Cortex of kidney (tissue), 1 donor: ENCODE data around the gene CD59.
"Not testable (repeated sequence)": the region's sequence is repeated elsewhere in the genome, so short reads cannot be mapped to it uniquely, and the experiment has no call there.

ENCODE experiments used
- DNase-seq: peaks from one replicate; lab custom pipeline; 2025; lab: John Stamatoyannopoulos, UW

The CD59 gene

DNA sequence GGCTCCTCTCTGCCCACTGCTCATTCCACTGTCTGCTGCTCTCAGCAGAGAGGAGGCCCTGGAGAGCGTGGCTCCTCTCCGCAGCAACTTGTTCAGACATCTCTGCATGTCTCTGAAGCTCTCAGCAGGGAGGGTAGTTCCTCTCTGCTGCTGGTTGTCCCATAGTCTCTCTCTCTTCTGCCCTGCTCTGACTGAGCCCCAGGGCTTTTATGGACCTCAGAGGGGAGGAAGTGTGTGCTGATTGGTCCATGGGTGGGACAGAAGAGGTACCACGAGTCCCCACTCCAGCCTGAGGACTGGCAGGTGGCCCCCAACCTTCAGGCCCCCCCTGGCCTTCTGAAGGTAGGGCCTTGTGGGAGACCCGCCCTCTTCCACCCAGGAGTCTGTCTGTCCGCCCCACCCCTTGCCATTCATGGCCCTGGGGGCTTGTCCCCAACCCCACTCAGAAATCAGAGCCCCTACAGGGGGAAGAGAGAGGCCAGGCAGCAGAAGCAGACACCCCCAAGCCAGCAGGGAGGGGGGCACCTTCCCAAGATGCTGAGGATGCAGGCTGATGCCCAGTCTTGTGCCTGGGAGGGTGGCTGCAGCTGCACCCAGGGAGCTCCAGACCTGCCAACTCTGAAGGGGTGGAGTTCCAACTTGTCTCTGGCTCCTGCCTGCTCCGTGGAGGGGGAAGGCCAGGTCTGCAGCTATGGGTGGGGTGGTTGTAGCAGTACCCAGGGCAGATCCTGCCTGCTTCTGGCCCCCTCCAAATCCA lies 70.7 kb downstream of the CD59 start:
- DNase-seq, result no peak

DNA sequence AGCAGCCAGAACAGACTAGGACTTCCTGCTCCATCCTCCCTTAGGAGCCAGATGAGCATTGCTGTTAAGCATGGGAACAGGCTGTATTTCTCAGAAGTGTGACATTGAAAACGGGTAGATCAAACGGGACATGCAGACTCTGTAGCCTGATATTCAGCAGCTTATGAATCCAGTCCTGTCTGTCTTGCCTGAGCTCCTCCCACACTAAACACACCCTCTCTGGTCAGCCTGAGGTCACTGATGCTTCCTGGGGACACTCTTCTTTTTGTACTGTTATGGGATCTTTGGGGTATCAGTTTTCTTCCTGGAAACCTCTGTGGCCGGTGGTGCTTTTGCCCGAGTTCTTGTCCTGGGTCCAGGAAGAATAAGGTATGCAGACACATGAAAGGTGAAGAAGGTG lies 71.4 kb downstream of the CD59 start:
- no peak for DNase-seq

DNA sequence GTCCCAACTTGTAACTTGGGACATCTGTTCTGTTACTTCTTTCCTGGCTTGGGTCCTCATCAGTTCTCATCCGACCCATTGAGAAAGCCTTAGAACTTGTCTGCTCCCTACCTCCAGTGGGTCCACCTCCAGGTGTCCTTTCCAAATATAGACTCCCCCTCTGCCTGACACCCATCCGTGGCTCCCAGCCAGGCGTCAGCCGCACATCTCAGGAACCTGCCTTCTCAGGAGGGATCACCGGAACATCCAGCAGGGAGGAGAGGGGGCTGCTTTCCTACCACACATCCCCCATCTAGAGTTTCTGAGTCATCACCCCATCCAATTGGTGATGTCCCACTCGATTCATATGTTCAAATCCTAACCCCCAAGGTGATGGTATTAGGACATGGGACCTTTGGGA lies 72.1 kb downstream of the CD59 start:
- DNase-seq, result no peak

DNA sequence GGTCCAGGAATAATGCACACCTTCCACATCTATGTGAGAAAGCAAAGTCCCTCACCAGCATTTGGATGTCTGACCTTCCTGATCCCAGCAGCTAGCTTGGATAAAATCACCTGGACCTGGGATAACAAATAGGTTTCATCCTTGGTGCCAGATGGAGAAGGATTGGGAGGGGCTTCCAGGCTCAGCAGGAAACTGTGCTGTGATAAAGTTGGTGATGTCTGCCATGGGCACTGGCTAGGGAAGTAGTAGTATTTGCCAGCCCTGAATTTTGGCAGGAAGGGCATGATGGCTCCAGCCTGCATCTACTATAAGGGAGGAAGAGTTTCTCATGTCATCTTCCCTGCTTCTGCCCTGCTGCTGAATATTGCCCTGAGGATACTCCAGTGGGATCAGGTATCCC lies 73.1 kb downstream of the CD59 start:
- no peak for DNase-seq

DNA sequence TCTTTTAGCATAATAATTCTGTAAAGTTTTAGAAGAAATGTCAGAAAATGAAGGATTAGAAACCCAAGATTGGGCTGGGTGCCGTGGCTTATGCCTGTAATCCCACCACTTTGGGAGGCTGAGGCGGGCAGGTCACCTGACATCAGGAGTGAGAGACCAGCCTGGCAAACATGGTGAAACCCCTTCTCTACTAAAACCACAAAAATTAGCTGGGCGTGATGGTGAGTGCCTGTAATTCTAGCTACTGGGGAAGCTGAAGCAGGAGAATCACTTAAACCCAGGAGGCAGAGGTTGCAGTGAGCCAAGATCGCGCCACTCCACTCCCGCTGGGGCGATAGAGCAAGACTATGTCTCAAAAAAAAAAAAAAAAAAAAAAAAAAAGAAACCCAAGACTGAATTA lies 74.7 kb downstream of the CD59 start:
- DNase-seq, result not testable (repeated sequence)

DNA sequence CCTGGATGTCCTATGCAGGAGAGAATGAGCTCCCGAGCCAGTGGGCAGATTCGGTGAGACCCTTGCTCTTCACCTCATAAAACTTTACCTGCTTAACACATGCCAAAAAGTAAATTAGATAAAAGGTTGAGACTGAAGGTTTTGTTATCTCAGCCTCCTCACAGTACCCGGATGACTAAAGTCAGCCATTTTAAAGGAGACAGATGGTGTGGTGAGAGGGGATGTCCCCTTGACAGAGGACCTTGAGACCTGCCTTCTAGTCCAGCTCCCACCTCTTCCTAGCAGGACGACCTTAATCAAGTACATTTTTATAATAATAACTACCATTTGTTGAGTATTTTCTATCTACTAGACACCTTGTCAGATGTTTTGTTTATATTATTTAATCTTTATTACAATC lies 75.3 kb downstream of the CD59 start:
- no peak for DNase-seq

DNA sequence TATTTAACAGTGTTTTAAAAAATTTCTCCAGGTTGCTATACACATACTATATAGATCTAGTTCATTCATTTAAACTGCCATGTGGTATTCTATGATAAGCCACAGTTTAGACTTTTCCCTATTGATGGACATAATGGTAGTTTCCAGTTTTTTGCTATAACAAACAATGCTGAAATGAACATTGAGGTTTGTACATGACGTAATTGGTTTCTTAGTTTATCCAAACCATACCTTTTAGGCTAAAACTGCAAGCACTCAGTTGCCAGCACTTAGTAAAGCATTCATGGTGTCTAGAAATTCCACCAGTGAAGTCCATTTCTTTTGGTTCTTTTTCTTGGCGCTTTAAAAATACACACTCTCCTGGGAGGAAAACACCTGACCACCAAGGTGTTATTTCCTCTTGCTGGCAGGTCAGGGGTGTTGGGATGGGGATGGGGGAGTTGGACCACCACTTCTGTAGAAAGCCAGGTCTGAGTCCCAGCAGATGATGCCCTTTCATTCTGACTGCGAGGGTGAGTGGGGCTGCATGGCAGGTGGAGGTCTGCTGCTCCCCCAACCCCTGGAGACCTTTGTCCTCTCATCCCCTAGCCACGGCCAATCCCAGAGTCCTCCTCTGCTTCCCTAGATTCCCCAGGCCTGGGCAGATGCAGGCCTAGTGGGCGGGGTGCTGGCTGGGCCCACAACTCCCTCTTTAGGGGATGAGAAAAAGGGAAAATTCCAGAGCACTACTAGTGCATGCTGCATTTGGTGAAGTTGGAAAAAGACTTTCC lies 76.7 kb downstream of the CD59 start:
- DNase-seq, result no peak

DNA sequence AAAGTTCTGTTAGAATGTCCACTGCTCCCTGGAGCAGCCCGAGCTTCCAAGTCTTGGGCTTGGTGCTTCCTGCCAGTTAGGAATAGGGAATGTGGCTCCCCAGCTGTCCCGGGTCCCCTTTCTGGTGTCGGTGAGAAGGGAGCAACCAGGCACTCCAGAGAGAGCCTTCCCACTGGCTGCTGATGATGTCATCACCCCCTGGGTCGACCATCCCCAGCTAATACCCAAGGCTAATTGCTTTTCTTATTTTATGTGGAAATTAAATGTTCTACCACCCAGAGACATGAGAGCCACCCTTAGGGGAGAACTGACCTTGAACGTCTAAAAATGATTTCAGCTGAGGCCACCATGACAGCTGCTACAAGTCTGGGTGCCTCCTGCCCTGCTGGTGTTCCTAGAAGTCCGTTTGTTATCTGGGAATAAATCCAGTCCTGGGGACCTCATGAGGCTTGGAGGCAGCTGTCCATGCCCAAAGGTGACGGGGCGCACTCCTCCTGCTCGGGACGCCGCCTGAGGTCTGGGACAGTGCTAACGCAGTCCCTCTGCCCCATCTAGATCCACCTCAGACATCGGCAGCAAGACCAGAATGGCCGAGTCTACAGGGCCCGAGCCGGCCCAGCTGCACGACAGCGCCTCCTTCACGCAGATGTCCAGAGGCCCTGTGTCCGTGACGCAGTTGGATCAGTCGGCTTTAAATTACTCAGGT lies 77.9 kb downstream of the CD59 start:
- DNase-seq, result no peak

DNA sequence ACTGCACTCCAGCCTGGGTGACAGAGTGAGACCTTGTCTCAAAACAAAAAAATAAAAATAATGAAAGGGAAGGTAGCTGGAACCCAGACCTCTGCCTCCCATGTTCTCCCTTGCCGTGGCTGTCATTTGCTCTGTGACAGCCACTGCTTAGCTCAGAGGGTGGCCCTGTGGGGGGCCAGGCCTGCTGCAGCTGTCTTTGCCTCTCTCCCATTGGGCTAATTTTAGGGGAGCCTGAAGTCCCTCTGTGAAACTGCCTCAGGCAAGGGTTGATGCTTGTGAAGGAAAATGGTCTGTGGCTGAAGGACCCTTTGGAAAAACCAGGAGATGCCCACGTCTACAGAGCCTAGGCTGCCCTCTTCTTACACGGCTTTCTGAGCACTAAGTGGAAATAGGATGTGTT lies 78.5 kb downstream of the CD59 start:
- DNase-seq, result no peak

DNA sequence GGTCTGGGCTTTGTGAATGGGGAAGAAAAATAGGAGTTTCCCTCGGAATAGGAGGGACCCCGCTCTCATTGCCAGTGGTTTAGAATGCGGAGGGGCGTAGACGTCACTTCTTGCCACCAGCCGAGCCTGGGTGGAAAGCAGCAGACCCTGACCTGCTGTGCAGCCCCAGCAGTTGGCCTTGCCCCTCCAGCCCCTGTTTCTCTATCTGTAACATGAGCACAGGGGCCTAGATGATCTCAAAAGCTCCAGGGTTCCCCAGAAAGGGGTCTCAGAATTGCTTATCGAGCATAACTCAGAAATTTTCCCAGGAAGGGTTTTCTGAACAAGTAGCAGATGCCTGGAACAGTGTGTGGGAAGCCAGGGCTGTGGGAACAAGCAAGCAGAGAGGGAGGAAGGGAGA lies 79.5 kb downstream of the CD59 start:
- no peak for DNase-seq

DNA sequence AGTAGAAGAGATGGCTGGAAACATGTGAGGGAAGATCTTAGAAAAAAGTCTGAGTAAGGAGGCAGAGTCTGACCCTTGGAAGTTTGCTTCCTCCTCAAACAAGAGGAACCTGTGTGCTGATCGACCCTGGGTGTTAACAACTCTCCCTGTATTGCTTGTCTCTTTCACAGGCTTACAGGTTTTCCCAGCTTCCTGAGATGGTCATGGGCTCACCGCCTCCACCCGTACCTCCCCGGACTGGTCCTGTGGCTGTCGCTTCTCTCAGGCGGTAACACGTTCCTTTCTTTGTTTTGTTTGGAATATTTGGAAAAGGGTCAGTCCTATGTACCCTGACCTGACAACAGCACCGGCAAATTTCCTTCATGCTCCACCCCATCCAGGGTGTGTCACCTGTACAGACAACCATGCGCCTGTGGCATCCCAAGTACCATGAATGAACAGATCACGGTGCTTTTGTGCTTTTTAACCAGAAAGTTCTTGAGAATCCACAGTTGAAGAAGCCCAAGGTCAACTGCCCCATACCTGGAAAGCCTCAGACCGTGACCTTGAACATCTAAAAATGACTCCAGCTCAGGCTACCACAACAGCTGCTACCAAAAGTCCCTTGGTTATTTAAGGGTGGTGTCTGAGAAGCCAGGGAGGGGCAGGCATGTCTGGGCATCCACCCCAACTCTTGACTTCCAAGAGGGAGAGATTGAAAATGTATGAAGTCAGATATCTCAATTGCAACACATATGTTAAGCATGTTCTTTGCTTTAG lies 80.2 kb downstream of the CD59 start:
- DNase-seq, result no peak

DNA sequence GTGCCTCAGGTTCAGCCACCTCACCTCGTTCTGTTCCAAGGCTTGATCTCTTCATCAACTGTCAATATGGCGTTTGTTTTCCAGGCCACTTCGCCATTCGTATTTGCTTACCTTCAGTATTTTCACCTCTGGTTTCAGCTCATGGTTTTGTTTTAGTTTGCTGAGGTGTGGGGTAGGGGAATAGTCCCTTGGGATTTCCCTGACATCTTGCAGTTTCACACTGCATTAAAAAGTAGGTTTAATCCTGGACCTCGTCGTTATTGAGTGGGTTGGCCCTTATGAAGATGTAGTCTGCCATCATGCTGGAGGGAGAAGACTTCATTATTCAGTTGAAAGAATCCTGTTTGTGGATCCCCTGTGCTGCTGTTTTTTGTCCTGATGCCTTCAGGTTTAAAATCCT lies 81.6 kb downstream of the CD59 start:
- no peak for DNase-seq
